ENCODE measurements around the gene BAG3.

- TF ChIP-seq CTCF (conservative IDR thresholded peaks at IDR 0.05; ENCODE audit: low read depth, low read length): no peak
- TF ChIP-seq EZH2 (IDR thresholded peaks at IDR 0.05; ENCODE audit: borderline replicate concordance, low read depth, low read length, poor library complexity, severe bottlenecking): no peak
Measured at GRCh38 chr10:119637631-119638030, 13.5 kb upstream of the BAG3 start.
